ENCODE data around the gene XIRP1. TPM values are rescaled to one million over a fixed set of nuclear protein-coding genes. Genes with fewer than 3 reads are reported as not detected.
A peak's percentile ranks its signal among the peaks of the same experiment; 100 is the strongest.

XIRP1 gene
- total RNA-seq, 2 donors from 2014 or later: 0.14 to 4.1 TPM

DNA sequence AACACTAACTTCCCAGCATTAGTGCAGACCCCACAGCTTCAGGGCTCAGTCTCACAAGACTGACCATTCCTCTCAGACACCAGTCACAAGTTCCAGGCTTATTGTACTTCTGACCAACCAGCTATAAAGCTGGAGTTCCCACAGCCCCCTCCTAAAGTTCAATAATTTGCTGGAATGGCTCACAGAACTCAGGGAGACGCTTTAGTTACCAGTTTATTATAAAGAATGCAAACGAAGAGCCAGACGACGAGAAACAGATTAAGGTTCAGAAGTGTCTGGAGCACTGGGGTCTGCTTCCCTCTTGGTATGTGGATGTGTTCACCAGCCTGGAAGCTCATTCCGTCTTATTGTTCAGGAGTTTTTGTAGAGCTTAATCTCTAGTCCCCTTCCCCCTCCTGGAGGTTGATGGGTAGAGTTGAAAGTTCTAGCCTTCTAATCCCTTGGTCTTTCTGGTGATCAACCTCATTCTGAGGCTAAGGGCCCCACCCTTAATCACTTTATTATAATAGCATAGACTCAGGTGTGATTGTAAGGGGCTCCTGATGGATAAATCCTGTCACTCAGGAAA lies 34.2 kb downstream of the XIRP1 start:
- ATAC-seq (no peak), DNase-seq (ENCODE audit: low spot score in 2 of 2) (no peak)
- H3K9me3 Mint-ChIP-seq: peaks cover 0 to 4% of the 10 kb centered on the region in 2 donors
- no peak overlapping the region for H3K27ac Mint-ChIP-seq
- peaks cover 1 to 4% of the 10 kb centered on the region in 2 donors for H3K36me3 Mint-ChIP-seq

DNA sequence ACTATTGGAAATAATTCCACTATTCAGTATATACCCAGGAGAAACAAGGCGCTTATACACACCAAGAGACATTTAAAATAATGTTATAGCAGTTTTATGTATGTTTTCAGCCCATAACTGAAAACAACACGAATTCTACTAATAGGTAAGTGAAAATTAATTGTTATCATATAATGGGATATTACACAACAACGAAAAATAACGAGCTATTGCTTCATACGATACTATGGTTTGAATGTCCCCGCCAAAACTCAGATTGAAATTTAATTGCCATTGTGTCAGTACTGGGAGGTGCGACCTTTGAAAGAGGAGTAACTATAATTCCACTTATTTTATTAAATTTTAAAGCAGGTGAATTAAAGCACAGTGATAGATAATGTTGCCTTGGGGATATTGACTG lies 35.0 kb downstream of the XIRP1 start:
- H3K36me3 Mint-ChIP-seq: peaks cover 5% of the 10 kb centered on the region in 2 donors
- ATAC-seq: no peak
- DNase-seq (ENCODE audit: low spot score in 2 of 2): no peak
- H3K27ac Mint-ChIP-seq: no peak overlapping the region
- no peaks in the 10 kb centered on the region for H3K9me3 Mint-ChIP-seq

DNA sequence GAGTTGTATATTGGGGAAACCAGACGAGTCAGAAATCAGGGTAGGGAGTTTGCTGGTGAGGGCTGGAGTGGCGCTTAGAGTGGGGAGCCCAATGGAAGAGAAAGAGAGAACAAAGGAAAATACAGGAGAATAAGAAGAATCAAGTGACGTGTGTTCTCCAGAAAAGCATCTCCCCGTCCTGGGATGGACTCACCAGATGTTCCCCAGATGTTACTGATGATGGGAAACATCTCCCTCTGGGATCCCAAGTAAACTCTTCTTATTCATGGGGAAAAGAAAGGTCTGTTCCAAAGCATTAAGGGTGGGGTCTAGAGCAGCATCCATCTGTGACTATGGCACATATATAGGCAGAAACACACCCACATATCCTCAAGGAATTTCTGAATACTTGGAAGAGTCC lies 36.0 kb downstream of the XIRP1 start:
- ATAC-seq (no peak), DNase-seq (ENCODE audit: low spot score in 2 of 2) (no peak)
- Mint-ChIP-seq H3K36me3 (peaks cover 14% of the 10 kb centered on the region in 2 donors), H3K27ac (no peak overlapping the region), H3K9me3 (no peaks in the 10 kb centered on the region)

DNA sequence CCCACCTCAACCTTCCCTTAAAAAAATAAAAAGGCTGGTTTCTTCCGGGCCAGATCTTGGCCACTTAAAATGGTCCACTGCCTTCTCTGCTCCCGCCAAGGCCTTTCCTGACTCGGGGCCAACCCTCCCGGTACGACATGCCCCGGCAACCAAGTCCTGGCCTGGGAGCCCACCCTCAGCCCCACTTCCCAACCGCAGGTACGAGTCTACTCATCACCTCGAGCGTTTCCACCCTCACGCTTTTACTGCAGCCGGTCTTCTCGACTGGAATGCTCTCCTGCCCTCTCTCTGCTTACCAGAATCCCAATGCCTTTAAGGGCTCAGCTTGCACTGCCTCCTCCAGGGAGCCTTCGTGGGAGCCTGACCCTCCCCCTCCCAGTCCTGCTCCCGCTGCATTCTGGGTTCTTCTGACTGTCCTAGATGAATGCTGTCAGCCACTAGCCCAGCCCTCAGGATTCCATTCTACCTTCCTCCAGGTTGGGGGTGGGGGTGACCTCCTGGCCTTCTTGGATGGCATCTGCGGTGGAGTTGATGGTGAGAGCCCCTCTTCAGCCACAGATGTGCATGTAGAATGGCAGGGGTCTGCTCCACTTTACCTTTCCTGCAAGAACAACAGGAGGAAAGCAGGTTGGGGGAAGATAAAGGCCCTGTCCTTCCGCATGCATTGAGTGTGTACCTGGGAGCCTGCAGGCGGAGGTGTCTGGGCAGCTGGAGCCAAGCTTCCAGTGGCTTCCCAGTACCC lies 37.9 kb downstream of the XIRP1 start:
- H3K36me3 Mint-ChIP-seq: peaks cover 34% of the 10 kb centered on the region in 2 donors
- H3K27ac Mint-ChIP-seq: peak overlapping the region; percentile 89 to 93
- no peaks in the 10 kb centered on the region for H3K9me3 Mint-ChIP-seq
- ATAC-seq (no peak), DNase-seq (ENCODE audit: low spot score in 2 of 2) (no peak)

DNA sequence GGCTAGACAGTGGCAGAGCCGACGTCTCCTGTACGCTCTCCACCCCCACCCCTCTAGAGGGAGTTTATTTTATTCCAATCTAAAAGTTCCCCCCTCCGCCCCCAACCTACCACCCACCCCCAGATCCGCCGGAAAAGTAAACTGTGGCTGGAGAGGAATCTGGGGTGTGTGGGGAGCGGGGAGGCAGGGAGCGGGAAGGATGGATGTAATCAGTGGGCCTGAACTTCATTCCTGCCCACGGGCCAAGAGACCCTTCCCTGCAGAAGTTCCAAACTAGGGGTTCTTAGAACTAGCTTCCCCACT lies 38.5 kb downstream of the XIRP1 start:
- peaks cover 39% of the 10 kb centered on the region in 2 donors for H3K36me3 Mint-ChIP-seq
- ATAC-seq (no peak), DNase-seq (ENCODE audit: low spot score in 2 of 2) (no peak)
- H3K27ac Mint-ChIP-seq: peak overlapping the region; percentile 89 to 93
- H3K9me3 Mint-ChIP-seq: no peaks in the 10 kb centered on the region

DNA sequence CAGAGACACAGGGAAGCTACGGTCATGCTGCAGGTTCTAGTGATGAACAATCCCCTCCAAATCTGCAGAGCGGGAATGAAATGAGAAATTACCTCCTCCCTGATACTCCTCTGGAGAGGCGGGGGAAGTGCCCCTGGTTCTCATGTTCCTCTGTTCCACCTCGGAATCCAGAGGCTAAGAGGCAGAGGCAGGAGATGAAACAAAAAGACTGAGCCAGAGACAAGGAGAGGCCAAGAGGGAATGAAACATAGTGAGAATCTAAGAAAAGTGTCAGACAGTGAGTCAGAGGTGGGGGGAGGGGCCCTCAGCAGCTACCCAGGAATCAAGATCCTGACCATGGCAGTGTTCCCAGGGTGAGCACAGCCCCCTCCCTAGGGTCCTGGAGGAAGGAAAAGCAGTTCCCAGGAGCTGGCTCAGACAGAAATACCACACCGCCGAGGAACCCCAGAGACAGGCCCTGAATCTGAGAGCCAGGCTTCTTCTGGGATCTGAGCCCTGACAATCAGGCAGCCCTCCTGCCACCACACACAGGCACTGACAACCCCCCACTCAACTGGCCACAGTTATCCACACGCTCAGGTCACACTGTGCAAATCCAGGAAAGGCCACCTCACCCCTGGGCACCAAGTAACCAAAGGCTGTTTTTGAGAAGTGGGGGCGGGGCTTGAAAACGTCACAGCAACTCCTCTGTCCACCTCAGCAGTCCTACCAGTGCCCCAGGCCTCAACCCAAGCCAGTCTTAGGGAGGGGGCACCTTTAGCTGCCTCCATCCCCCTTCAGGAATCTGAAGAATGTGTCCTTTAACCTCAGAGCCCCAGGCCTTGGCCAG lies 41.4 kb downstream of the XIRP1 start:
- H3K9me3 Mint-ChIP-seq: no peaks in the 10 kb centered on the region
- DNase-seq (ENCODE audit: low spot score in 2 of 2): peak; percentile 60 to 78
- peaks cover 67 to 68% of the 10 kb centered on the region in 2 donors for H3K36me3 Mint-ChIP-seq
- ATAC-seq: peak in 1 of 2 donors; percentile 8
- peak overlapping the region; percentile 96 to 98 for H3K27ac Mint-ChIP-seq

DNA sequence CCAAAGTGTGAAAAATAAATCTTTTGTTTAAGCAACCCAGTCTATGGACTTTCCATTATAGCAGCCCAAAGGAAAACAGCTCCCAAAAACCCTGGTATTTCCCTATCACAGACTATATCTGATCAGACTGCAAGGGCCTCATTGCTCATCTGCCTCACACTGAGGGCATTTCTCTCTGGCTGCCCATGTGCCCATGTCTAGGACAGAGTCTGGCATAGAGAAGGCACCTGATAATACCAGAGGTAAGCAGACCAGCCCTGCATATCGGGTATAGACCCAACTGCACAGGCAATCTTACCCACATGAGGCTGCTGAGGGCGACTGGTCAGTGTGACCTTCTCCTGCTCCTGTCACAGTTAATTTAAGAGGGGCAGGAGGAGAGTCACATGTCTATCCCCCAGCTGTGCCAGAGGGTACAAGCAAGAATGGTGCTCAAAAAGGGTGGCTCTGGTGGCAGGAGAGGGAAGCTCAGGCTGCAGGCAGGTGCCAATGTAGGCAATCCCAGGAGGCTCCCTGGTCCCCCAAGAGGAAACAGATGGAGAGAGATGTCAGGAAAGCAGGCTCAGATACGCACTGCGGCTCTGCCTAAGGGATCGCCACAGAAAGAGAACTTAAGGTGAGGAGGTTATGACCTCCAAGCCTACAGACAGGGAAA lies 42.1 kb downstream of the XIRP1 start:
- DNase-seq (ENCODE audit: low spot score in 2 of 2) (no peak), ATAC-seq (no peak)
- Mint-ChIP-seq H3K27ac (peak overlapping the region; percentile 96 to 98), H3K36me3 (peaks cover 69 to 76% of the 10 kb centered on the region in 2 donors), H3K9me3 (no peaks in the 10 kb centered on the region)

DNA sequence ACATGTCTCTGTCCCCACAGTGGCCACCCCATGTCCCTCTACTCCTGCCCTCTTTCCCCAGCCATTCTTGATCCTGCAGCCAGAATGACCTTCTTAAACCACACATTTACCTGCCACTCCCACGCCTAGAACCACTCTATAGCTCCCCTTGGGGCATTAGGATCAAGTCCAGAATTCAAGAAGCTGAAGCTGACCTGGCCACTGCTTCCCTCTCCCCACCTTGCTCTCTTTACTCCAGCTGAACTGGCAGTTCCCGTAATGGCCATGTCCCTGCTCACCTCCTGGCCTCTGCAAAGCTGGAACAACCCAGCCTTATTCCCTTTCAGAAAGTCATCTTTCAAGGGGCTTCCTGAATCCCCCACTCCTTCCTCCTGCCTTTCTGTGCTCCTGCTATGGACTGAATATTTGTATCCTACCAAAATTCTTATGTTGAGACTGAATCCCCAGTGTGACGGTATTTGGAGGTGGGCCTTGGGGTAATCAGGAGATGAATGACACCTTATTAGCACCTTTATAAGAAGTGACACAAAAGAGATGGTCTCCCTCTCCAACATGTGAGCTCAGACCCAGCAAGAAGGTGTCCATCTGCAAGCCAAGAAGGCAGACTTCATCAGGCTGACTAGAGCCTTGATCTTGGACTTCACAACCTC lies 42.8 kb downstream of the XIRP1 start:
- Mint-ChIP-seq H3K27ac (peak overlapping the region; percentile 96 to 98), H3K36me3 (peaks cover 73 to 82% of the 10 kb centered on the region in 2 donors), H3K9me3 (no peaks in the 10 kb centered on the region)
- no peak for DNase-seq (ENCODE audit: low spot score in 2 of 2)
- ATAC-seq: no peak

DNA sequence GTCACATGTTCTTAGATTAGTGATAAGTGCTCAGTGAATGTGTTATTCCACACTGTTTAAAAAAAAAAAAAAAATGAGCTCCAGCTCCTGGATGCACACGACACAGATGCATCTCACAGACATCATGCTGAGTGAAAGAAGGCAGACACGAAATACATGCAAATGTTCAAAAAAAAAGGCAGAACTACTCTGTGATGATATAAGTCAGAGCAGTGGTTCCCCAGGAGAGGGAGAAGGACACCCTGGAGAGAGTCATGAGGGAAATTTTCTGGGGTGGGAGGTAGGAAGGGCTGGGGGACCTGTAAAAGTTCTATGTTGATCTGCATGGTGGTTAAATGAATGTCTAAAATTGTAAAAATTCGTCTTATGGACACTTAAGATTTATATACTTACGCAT lies 43.3 kb downstream of the XIRP1 start:
- Mint-ChIP-seq H3K36me3 (peaks cover 79 to 86% of the 10 kb centered on the region in 2 donors), H3K27ac (peak overlapping the region; percentile 96 to 98), H3K9me3 (no peaks in the 10 kb centered on the region)
- DNase-seq (ENCODE audit: low spot score in 2 of 2) (no peak), ATAC-seq (no peak)

DNA sequence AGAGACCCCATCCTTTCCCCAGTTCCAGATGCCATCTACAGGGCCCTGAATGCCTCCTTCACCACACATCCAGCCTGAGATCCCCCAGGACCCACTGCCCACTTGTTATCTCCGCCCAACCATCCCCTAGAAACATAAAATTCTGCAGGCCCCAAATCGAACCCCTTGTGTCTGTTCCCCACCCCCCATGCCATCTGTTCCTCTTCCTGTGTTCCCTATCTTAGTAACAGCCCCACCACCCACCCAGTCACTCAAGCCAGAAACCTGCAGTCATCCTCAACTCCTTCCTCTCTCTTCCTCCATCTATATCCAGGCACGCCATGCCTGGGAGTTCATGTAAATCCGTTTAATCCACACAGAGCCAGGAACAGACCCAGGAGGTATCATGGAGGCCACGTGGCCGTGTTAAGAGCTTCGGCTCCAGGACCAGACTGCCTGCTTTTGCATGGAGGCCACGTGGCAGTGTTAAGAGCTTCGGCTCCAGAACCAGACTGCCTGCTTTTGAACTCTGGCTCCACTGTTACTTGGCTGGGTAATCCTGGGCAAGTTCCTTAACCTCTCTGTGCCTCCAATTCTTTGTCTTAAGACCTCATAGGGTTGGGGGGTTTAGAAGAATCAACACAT lies 43.8 kb downstream of the XIRP1 start:
- DNase-seq (ENCODE audit: low spot score in 2 of 2) (no peak), ATAC-seq (no peak)
- peaks cover 84 to 86% of the 10 kb centered on the region in 2 donors for H3K36me3 Mint-ChIP-seq
- H3K27ac Mint-ChIP-seq: peak overlapping the region; percentile 96 to 98
- H3K9me3 Mint-ChIP-seq: no peaks in the 10 kb centered on the region

DNA sequence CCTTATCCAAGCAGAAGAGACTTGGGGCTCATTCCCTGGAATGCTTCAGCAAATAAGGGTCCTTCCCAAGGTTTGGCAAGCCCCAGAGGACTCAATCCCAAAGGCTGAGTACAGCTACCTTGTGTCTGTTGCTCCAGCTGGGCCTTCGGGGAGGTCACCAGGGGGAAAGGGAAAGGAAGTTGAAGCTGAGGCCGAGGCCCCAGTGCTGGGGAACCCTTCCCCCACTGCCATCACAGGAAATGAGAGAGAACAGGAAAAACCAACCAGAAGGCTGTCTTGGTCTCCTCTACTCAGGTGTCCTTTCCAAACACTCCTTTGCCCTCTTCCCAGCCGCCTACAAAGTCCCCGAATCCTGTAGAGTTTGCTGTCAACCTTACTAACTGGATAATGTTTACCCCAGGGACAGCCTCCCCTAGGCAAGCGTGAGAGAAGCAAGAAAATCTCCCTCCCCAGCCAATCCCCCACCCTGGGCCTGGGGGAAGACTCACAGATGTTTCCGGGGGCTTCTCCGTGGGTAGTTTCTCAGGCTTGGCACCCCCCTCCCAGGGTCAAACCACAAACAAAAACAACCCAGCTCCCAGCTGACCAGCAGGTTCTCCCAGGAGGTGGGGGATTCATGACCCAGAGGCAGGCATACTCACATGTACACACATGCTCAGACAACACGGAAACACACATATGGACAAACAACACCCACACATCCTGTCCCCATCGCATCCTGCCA lies 44.5 kb downstream of the XIRP1 start:
- peak in 1 of 2 donors; percentile 53 for DNase-seq (ENCODE audit: low spot score in 2 of 2)
- ATAC-seq: no peak
- H3K9me3 Mint-ChIP-seq: no peaks in the 10 kb centered on the region
- peak overlapping the region; percentile 96 to 98 for H3K27ac Mint-ChIP-seq
- peaks cover 86 to 88% of the 10 kb centered on the region in 2 donors for H3K36me3 Mint-ChIP-seq

DNA sequence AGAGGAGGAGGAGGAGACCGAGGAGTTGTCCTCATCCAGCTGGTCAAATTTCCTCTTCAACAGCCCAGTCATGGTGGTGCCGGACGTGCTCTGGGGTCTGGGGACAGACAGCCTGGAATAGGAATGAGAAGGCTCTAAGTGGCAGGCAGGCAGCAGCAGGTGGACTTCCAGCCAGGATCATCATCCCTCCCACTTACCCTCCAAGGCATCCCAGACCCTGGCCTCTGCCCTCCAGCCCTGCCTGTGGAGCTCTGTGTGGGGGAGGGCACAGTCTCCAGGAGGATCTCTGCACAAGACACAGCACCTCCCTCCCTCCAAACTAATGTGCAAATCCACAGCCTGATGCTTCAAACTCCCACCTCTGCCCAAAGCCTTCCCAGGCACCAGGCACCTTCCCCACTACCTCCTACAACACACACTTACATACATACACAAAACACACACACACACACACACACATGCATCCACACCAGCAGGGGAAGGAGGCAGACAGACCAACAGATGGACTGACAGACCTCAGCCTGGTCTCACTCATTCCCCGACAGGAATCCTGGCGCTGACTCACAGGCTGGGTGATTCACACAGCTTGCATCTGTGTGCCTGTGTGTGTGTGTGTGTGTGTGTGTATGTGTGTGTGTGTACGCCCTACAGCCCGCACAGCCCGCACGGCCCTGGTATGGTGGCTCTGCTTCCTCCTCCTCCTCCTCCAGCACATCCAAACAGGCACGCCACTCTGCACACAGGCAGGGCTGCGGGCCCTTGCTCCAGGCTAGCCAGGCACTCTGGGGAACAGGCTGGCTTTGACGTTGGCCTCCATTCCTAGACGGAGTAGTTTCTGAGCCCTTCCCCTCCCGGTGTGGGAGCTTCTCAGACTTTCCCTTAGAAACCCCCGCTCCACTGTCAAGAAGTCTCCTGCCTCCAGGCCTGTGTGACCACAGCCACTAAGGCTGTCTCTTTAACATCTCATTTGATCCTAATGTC lies 45.5 kb downstream of the XIRP1 start:
- H3K36me3 Mint-ChIP-seq: peaks cover 83 to 86% of the 10 kb centered on the region in 2 donors
- ATAC-seq: peak; percentile 68 to 69
- peak; percentile 69 to 78 for DNase-seq (ENCODE audit: low spot score in 2 of 2)
- peak overlapping the region; percentile 96 to 98 for H3K27ac Mint-ChIP-seq
- no peaks in the 10 kb centered on the region for H3K9me3 Mint-ChIP-seq

DNA sequence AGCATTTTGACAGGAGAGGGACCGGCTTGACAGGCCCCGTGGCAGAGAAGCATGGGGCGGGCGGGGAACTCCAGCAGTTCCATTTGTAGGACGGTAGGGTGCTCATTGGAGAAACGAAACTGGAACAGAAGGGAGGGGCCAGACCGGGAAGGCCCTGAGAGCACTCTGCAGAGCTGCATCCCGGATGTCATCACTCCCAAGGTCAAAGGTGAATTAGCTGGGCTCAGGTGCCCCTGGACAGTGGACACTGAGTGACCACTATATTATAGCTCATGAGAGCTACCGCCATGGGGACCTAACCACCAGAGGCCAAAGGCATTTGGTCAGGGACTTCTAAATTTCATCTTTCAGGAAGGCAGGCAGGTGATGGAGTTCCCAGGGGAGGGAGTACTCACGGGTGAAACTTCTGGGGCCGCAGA lies 46.3 kb downstream of the XIRP1 start:
- ATAC-seq (no peak), DNase-seq (ENCODE audit: low spot score in 2 of 2) (no peak)
- Mint-ChIP-seq H3K36me3 (peaks cover 77 to 81% of the 10 kb centered on the region in 2 donors), H3K9me3 (no peaks in the 10 kb centered on the region), H3K27ac (peak overlapping the region; percentile 96 to 98)

DNA sequence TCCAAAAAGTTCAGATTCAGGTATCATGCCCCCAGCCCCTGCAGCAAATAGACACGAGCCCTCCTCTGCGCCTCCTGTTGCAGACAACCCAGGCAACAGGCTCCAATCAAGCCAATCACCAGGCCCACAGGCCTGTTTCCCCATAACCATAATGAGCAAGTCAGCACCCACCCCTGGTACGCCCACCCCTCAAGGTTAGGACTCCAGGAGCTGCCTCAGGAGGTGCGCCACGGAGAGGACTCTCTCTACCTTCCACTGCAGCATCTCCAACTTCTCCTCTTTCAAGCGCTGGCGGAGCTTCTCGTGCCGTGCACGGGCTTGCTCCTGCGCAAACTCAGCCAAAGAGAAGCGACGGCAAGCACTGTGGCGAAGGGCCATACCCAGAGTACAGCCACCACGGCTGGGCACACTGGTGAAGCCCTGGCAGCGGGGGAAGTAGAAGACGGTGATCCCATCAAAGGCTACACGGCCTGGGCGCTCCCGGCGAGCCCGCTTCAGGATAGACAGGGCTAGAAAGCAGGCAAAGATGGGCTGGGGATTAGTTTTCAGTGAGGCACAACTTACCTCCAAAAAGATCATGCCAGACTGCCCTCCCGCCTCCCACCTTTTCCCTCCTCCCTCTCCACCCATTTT lies 47.5 kb downstream of the XIRP1 start:
- Mint-ChIP-seq H3K27ac (peak overlapping the region; percentile 62 to 85), H3K9me3 (no peaks in the 10 kb centered on the region), H3K36me3 (peaks cover 65 to 69% of the 10 kb centered on the region in 2 donors)
- no peak for DNase-seq (ENCODE audit: low spot score in 2 of 2)
- no peak for ATAC-seq

Measured in activated naive CD4-positive, alpha-beta T cell treated with anti-CD3 and anti-CD28 coated beads, Interleukin-2, amount 50 U/mL, for 72 hours (primary cell).